Activated CD4-positive, alpha-beta T cell treated with anti-CD3 and anti-CD28 coated beads, Interleukin-2, amount 50 U/mL, for 1 hour (primary cell): ENCODE measurements around the gene ZNF568.

Experiments
- DNase-seq: peaks from one replicate; pipeline ENCODE4 v3.0.0-alpha.2; 2020

Gene ZNF568

GRCh38 chr19:37007587-37008220 is 91.6 kb downstream of the ZNF568 start:
- DNase-seq, result peak; percentile 18

GRCh38 chr19:37009871-37010270 is 93.7 kb downstream of the ZNF568 start:
- DNase-seq, result no peak

DNA sequence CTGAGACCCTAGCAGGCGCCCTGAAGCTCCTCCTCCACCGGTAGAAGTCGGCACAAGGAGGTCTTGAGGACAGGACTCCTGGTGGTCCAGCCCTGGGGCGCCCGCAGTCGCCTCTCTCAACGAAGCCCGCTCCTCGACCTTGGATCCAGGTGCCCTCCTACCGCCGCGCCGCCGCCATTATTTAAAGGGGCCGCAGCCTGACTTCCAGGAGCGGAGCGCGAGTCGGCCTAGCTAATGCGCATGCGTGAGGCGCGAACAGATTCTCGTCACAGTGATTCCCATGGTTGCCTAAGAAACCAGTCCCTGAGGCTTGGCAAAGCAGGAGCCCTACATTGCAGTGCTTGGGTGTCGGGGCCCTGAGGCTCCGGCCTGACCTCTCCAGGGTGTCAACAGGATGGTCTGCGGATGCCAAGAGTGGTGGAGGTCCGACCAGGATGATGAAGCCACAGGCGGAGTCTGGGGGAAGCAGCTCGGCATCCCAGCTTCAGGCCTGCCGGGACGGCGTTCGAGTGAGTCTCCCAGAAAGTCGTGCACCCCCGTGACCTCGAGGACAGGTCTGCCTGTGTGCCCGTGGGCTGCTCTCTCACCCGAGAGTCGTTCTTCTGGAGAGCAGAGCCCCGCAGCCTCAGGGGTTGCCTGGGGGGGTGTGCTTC is 96.1 kb downstream of the ZNF568 start:
- DNase-seq, result no peak

DNA sequence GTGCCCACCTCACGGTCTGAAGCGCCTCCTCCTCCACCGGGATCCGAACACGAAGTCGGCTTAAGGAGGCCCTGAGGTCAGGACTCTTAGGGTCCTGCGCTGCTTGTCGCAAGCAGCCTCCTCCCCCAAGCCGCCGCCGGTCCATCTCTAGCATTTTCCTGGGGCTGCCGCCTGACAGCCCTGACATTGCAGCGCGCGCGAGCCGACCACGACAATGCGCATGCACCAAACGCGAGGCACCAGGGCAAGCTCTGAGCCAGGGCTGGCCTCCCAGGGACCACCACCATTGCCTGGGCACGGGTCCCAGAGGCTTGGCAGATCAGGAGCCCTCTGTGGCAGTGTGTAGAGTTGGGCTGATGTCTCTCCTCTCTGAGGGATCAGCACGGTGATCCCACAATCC is 98.3 kb downstream of the ZNF568 start:
- DNase-seq, result no peak

DNA sequence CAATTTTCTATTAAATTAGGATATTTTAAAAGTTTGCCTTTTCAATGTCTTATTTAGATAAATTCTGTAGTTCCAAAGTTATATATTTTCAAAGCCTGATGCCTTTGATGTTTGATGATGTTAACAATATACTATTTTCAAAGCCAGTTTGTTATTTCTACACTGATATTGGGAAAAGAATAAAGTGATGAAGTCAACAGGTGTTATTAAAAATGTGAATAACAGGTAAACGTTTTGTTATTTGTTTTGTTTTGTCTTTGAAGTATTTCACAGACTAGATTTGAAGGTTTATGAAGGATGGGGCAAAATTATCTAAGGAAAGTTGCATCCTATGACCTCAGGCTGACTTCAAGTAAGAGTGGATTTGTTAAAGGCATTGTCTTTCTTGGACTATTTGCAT is 129.0 kb downstream of the ZNF568 start:
- DNase-seq, result no peak
